ENCODE results near the gene NEO1.

The NEO1 gene

GRCh38 chr15:73074241-73074640 lies 22.0 kb downstream of the NEO1 start:
- DNase-seq (ENCODE audit: low read depth, low spot score) = no peak

GRCh38 chr15:73075160-73075859 lies 23.0 kb downstream of the NEO1 start:
- no peak for DNase-seq (ENCODE audit: low read depth, low spot score)

- no peak for DNase-seq (ENCODE audit: low read depth, low spot score)
Observed at GRCh38 chr15:73078291-73078690, 26.0 kb downstream of the NEO1 start.

GRCh38 chr15:73078722-73079121 lies 26.5 kb downstream of the NEO1 start:
- no peak for DNase-seq (ENCODE audit: low read depth, low spot score)

GRCh38 chr15:73079565-73079964 lies 27.3 kb downstream of the NEO1 start:
- no peak for DNase-seq (ENCODE audit: low read depth, low spot score)

GRCh38 chr15:73081321-73081958 lies 29.2 kb downstream of the NEO1 start:
- DNase-seq (ENCODE audit: low read depth, low spot score) = no peak

GRCh38 chr15:73082812-73083211 lies 30.5 kb downstream of the NEO1 start:
- no peak for DNase-seq (ENCODE audit: low read depth, low spot score)

GRCh38 chr15:73087098-73087497 lies 34.8 kb downstream of the NEO1 start:
- DNase-seq (ENCODE audit: low read depth, low spot score) = no peak

GRCh38 chr15:73105064-73105463 lies 52.8 kb downstream of the NEO1 start:
- DNase-seq (ENCODE audit: low read depth, low spot score) = no peak

GRCh38 chr15:73108676-73109075 lies 56.4 kb downstream of the NEO1 start:
- DNase-seq (ENCODE audit: low read depth, low spot score) = no peak

- no peak for DNase-seq (ENCODE audit: low read depth, low spot score)
Observed at GRCh38 chr15:73109765-73110164, 57.5 kb downstream of the NEO1 start.

GRCh38 chr15:73110201-73110600 lies 57.9 kb downstream of the NEO1 start:
- DNase-seq (ENCODE audit: low read depth, low spot score) = no peak

GRCh38 chr15:73114064-73114463 lies 61.8 kb downstream of the NEO1 start:
- no peak for DNase-seq (ENCODE audit: low read depth, low spot score)

GRCh38 chr15:73116164-73116563 lies 63.9 kb downstream of the NEO1 start:
- DNase-seq (ENCODE audit: low read depth, low spot score) = no peak

- DNase-seq (ENCODE audit: low read depth, low spot score) = no peak
Observed at GRCh38 chr15:73118055-73118454, 65.8 kb downstream of the NEO1 start.

- DNase-seq (ENCODE audit: low read depth, low spot score) = no peak
Observed at GRCh38 chr15:73119478-73119877, 67.2 kb downstream of the NEO1 start.

- DNase-seq (ENCODE audit: low read depth, low spot score) = no peak
Observed at GRCh38 chr15:73120269-73120668, 68.0 kb downstream of the NEO1 start.

GRCh38 chr15:73125219-73125618 lies 73.0 kb downstream of the NEO1 start:
- no peak for DNase-seq (ENCODE audit: low read depth, low spot score)

- DNase-seq (ENCODE audit: low read depth, low spot score) = no peak
Observed at GRCh38 chr15:73127302-73127936, 75.2 kb downstream of the NEO1 start.

- DNase-seq (ENCODE audit: low read depth, low spot score) = no peak
Observed at GRCh38 chr15:73130830-73131229, 78.6 kb downstream of the NEO1 start.

GRCh38 chr15:73134196-73134595 lies 81.9 kb downstream of the NEO1 start:
- DNase-seq (ENCODE audit: low read depth, low spot score) = no peak

- DNase-seq (ENCODE audit: low read depth, low spot score) = no peak
Observed at GRCh38 chr15:73139041-73139743, 86.9 kb downstream of the NEO1 start.

All from activated CD4-positive, CD25-positive, alpha-beta regulatory T cell treated with anti-CD3 and anti-CD28 coated beads, Interleukin-2, amount 50 U/mL, for 16 hours (primary cell).